ENCODE data around the gene SLC13A3. TPM values are rescaled to one million over a fixed set of nuclear protein-coding genes. Genes with fewer than 3 reads are reported as not detected.

Gene SLC13A3
- total RNA-seq, 1 experiment from 2014 or later: 9.1 TPM

DNA sequence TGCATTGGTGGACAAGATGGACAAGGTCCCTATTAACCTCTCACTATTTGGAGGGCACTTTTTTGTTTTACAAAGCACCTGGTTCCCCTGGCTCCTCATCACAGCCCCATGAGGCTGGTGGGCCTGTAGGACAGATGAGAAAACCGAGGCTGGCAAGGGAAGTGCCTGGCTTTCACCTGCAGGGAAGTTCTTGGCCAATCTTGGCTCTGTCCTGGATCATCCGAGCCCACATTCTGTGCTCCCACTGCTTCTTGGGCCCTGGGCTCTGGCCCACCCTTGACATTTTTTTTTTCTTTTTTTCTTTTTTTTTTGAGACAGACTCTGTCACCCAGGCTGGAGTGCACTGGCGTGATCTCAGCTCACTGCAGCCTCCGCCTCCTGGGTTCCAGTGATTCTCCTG, 14.7 kb downstream of the SLC13A3 start:
- TF ChIP-seq CTCF (conservative IDR thresholded peaks at IDR 0.05) (no peak), EZH2 (IDR thresholded peaks at IDR 0.05; ENCODE audit: low read depth) (no peak)
- no TSS peak for BruUV-seq (replicated peaks)
- Histone ChIP-seq H3K27me3 (ENCODE audit: insufficient read depth, low read depth) (no peaks in the 10 kb centered on the region), H4K20me1 (ENCODE audit: insufficient read depth) (no peaks in the 10 kb centered on the region), H2AFZ (no peak overlapping the region), H3K36me3 (ENCODE audit: low read depth) (no peaks in the 10 kb centered on the region), H3K4me3 (no peak overlapping the region), H3K4me2 (no peak overlapping the region), H3K9me2 (ENCODE audit: insufficient read depth) (no peaks in the 10 kb centered on the region), H3K27ac (no peak overlapping the region), H3K9me3 (ENCODE audit: insufficient read depth, low read depth) (no peaks in the 10 kb centered on the region), H3K4me1 (replicated peaks; ENCODE audit: insufficient read depth) (peaks cover 18% of the 10 kb centered on the region), H3F3A (ENCODE audit: insufficient read depth, low read depth) (no peaks in the 10 kb centered on the region), H3K79me2 (ENCODE audit: low read depth) (no peaks in the 10 kb centered on the region)
- ChIA-PET POLR2A (ENCODE audit: unreplicated experiment) (no interaction called here), CTCF (no interaction called here)
- intact Hi-C loops (cut with micrococcal nuclease; ENCODE audit: unreplicated experiment): no loop called here
- DNase-seq: no peak

DNA sequence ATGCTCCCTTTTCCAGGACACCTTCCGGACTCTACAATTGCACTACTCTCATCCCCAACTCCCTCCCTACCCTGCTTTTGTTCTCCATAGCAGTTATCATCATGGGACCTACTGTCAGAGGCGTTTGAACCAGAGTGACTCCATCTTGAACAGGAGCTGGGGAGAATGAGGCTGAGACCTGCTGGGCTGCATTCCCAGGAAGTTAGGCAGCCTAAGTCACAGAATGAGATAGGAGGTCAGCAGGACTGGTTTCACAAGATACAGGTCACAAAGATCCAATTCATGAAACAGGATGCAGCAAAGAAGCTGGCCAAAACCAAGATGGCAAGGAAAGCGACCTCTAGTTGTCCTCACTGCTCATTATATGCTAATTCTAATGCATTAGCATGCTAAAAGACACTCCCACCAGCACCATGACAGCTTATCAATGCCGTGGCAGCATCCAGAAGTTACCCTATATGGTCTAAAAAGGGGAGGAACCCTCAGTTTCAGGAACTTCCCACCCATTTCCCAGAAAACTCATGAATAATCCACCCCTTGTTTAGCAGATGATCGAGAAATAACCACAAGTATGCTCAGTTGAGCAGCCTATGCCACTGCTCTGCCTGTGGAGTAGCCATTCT, 15.6 kb downstream of the SLC13A3 start:
- CTCF ChIA-PET: interaction anchor here (0.6 kb wide), 1 partner anchor 10 kb away, joined by 3 read pairs; no protein-coding TSS in a partner anchor
- POLR2A ChIA-PET (ENCODE audit: unreplicated experiment): interaction anchor here (0.5 kb wide), 1 partner anchor 62 kb away, joined by 3 read pairs; no protein-coding TSS in a partner anchor

DNA sequence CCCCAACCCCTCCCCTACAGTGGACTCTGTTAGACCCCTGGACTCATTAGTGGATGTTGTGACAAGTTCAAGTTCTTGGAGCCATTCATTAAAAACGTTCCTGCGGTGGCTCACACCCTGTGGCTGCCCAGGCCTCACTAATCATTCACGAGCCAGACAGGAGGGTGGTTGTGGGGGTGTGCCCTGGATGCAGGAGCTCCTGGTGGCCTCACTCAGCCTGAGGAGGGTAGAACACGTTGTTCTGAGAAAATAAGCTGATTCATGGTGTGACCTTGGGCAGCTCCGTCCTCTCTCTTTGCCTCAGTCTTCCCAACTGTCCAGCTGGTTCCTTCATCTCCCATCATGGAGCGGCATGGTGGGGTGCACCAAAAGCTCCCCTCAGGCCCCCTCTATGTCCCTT, 16.7 kb downstream of the SLC13A3 start:
- Histone ChIP-seq H3K79me2 (ENCODE audit: low read depth) (no peaks in the 10 kb centered on the region), H3K4me1 (replicated peaks; ENCODE audit: insufficient read depth) (peaks cover 25% of the 10 kb centered on the region), H3K9me2 (ENCODE audit: insufficient read depth) (no peaks in the 10 kb centered on the region), H3K9me3 (ENCODE audit: insufficient read depth, low read depth) (0 out of 2 replicates have a peak, but pooled peaks cover 5% of the 10 kb centered on the region), H3K4me3 (no peak overlapping the region), H3F3A (ENCODE audit: insufficient read depth, low read depth) (no peaks in the 10 kb centered on the region), H3K36me3 (ENCODE audit: low read depth) (no peaks in the 10 kb centered on the region), H3K4me2 (no peak overlapping the region), H4K20me1 (ENCODE audit: insufficient read depth) (no peaks in the 10 kb centered on the region), H2AFZ (no peak overlapping the region), H3K27me3 (ENCODE audit: insufficient read depth, low read depth) (no peaks in the 10 kb centered on the region), H3K27ac (no peak overlapping the region)
- no peak for TF ChIP-seq CTCF (conservative IDR thresholded peaks at IDR 0.05)
- TF ChIP-seq EZH2 (IDR thresholded peaks at IDR 0.05; ENCODE audit: low read depth): no peak
- no TSS peak for BruUV-seq (replicated peaks)
- intact Hi-C loops (cut with micrococcal nuclease; ENCODE audit: unreplicated experiment): no loop called here
- no peak for DNase-seq
- POLR2A ChIA-PET (ENCODE audit: unreplicated experiment): no interaction called here
- CTCF ChIA-PET: no interaction called here

More for the DNA sequence above, 15.6 kb downstream of the SLC13A3 start:
- TF ChIP-seq EZH2 (IDR thresholded peaks at IDR 0.05; ENCODE audit: low read depth): no peak
- TF ChIP-seq CTCF (conservative IDR thresholded peaks at IDR 0.05): no peak
- no peak overlapping the region for H3K4me3 ChIP-seq
- no TSS peak for BruUV-seq (replicated peaks)
- H3K27me3 ChIP-seq (ENCODE audit: insufficient read depth, low read depth): no peaks in the 10 kb centered on the region
- H3K27ac ChIP-seq: no peak overlapping the region
- intact Hi-C loops (cut with micrococcal nuclease; ENCODE audit: unreplicated experiment): no loop called here
- peak overlapping the region; percentile 38 for H3K4me2 ChIP-seq
- no peaks in the 10 kb centered on the region for H3K9me2 ChIP-seq (ENCODE audit: insufficient read depth)
- H3F3A ChIP-seq (ENCODE audit: insufficient read depth, low read depth): no peaks in the 10 kb centered on the region
- DNase-seq: peak; percentile 43 to 80
- peaks cover 25% of the 10 kb centered on the region for H3K4me1 ChIP-seq (replicated peaks; ENCODE audit: insufficient read depth)
- H3K79me2 ChIP-seq (ENCODE audit: low read depth): no peaks in the 10 kb centered on the region
- H3K9me3 ChIP-seq (ENCODE audit: insufficient read depth, low read depth): 0 out of 2 replicates have a peak, but pooled peaks cover 5% of the 10 kb centered on the region
- no peaks in the 10 kb centered on the region for H4K20me1 ChIP-seq (ENCODE audit: insufficient read depth)
- H3K36me3 ChIP-seq (ENCODE audit: low read depth): no peaks in the 10 kb centered on the region
- H2AFZ ChIP-seq: no peak overlapping the region

Data from PC-9 (cell line).